OCI-LY3 (cell line): ENCODE results near the gene HHLA2.

Experiments
- EZH2phosphoT487 ChIP-seq: fragments of 200-600 bp; shearing (Covaris generic); IDR thresholded peaks from 2 replicates; pipeline ENCODE4 v1.6.1; 2018; ENCODE audit warnings: antibody characterized with exemption, mixed run types, low read depth
- TF ChIP-seq, protein P1 (sequence below): fragments of 200-600, 300-600 bp; sonication (generic); IDR thresholded peaks from 2 replicates; pipeline ENCODE4 v1.5.1; 2014; ENCODE audit warnings: antibody characterized with exemption, low read length, low read depth

- TF ChIP-seq, protein P1, sequence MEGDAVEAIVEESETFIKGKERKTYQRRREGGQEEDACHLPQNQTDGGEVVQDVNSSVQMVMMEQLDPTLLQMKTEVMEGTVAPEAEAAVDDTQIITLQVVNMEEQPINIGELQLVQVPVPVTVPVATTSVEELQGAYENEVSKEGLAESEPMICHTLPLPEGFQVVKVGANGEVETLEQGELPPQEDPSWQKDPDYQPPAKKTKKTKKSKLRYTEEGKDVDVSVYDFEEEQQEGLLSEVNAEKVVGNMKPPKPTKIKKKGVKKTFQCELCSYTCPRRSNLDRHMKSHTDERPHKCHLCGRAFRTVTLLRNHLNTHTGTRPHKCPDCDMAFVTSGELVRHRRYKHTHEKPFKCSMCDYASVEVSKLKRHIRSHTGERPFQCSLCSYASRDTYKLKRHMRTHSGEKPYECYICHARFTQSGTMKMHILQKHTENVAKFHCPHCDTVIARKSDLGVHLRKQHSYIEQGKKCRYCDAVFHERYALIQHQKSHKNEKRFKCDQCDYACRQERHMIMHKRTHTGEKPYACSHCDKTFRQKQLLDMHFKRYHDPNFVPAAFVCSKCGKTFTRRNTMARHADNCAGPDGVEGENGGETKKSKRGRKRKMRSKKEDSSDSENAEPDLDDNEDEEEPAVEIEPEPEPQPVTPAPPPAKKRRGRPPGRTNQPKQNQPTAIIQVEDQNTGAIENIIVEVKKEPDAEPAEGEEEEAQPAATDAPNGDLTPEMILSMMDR, result no peak
- no peak for TF ChIP-seq EZH2phosphoT487
Observed at GRCh38 chr3:108354562-108354961, 58.2 kb downstream of the HHLA2 start.
